Measurements from ENCODE around the gene HOXA6.
A peak's percentile ranks its signal among the peaks of the same experiment; 100 is the strongest.

The HOXA6 gene

GRCh38 chr7:27147199-27148030 is at the start of gene HOXA6:
TSS of gene HOXA6 (minus strand) at chr7:27147774. CDS start at chr7:27147749, 25 bp downstream.
- DNase-seq, result no peak

GRCh38 chr7:27196287-27196767 is 48.8 kb upstream of the HOXA6 start:
- DNase-seq, result peak; percentile 66 to 68

- no peak for DNase-seq
Observed at GRCh38 chr7:27194686-27195379, 47.3 kb upstream of the HOXA6 start.

DNA sequence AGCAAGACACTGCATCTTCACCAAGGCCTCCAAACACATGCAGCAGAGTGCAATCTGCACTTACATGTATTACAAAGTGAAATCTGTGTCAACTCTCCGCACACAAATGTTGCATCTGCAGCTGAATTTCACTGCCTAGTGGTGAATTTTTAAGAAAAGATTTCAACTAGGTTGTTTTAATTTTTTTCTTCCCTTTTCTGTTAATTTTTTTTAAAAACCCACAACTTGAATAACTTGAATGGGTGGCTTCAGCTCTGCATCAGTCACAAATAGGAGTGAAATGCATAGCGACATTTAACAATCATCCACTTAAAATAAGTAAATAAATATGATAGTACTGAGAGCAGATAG is 46.4 kb upstream of the HOXA6 start:
- no peak for DNase-seq

DNA sequence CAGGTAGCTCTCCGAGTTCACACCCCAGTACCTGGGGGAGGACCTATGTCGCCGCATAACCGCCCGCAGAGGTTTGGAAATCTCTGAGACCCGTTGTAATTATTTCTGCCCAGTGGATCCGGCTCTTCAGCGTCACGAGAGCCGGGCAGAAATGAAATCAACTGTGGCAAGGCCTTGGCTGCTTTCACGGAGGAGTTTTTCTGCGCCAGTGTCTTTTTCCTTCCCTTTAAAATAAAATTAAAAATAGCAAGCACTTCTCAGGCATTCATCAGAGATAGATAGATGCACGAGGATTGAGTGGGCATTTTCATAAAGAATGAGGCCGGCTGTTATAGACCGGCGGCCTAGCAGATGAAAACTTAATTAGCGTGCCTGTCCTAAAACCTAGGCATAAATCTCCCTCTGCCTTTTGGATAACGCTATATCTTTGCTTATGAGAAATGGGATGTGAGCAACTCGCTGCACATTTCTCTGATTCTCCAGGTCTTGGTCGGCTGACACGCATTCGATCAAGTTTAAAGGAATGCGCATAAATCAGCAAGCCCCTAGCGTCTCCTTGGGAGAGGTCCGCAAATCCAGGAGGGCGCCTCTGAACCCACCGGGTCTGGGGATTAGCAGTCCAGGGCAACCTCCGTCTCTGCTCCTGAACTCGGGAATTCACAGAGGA is 45.9 kb upstream of the HOXA6 start:
- no peak for DNase-seq

- DNase-seq, result no peak
Observed at GRCh38 chr7:27192546-27193334, 45.2 kb upstream of the HOXA6 start.

- DNase-seq, result no peak
Observed at GRCh38 chr7:27191833-27192545, 44.4 kb upstream of the HOXA6 start.

GRCh38 chr7:27191161-27191731 is 43.7 kb upstream of the HOXA6 start:
- DNase-seq, result no peak

GRCh38 chr7:27189997-27190748 is 42.6 kb upstream of the HOXA6 start:
- DNase-seq, result no peak

GRCh38 chr7:27189295-27189996 is 41.9 kb upstream of the HOXA6 start:
- no peak for DNase-seq

DNA sequence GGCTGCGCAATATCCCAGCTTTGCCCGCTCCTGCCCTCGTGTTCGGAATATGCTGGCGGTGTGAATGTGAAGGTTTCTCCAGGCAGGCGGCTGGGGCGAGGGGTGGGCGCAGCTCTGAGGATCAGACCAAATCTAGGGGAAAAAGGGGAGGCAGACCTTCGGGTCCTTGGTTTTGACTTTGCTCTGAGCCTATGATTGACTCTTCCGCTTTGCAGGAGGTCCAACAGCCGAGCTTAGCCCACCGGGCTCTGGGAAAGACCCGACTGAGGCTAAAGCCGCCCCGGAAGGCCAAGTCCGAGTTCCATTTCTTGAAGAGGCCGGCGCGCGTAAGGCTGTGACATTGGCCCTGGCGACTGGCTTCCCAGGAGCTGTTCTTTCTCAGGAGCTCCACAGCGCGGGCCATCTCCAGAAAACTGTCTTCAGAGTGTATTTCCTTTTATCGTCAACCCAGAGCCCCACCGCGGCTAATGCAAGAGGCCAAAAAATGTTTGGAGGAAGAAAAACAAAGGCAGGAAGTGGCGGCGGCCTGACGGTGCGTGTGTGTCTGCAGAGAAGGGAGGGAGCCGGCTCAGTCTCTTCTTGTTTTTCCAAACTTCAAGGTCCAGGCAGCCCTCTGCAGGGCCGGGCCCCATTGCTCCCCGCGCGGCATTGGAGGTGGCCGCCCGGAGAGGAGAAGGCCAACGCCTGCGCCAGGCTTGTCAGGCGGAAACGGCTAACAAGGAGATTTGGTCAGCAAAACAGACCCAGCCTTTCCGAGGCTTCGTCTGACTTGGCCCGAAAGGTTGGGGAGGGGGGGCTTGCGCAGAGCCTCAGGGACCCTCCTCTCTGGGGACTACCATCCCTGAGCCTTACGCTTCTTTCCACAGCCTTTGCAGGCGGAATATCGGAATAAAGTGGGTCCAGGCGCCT is 41.1 kb upstream of the HOXA6 start:
- no peak for DNase-seq

- DNase-seq, result no peak
Observed at GRCh38 chr7:27187475-27188385, 40.2 kb upstream of the HOXA6 start.

GRCh38 chr7:27186668-27187474 is 39.3 kb upstream of the HOXA6 start:
- no peak for DNase-seq

- DNase-seq, result no peak
Observed at GRCh38 chr7:27185854-27186667, 38.5 kb upstream of the HOXA6 start.

- DNase-seq, result peak; percentile 57 to 63
Observed at GRCh38 chr7:27185013-27185853, 37.7 kb upstream of the HOXA6 start, which contains the start of gene HOXA11. TSS of gene HOXA11 (minus strand) at chr7:27185232. CDS start at chr7:27185144, 88 bp downstream.

Data from NCI-H2081 (cell line).